HepG2 (cell line): ENCODE measurements around the gene TPRG1L. TPM values are rescaled to one million over a fixed set of nuclear protein-coding genes. Genes with fewer than 3 reads are reported as not detected.

Experiments
- ATAC-seq: fragments of 200-7000 bp; cut with Tn5 transposase; 3 replicates; pipeline ENCODE4 v1.9.1; 2020; ENCODE audit warnings: mild to moderate bottlenecking, moderate library complexity
- BruUV-seq: library from RNA; stranded (reverse); fragments of 400-500 nt; replicated peaks from 2 replicates; lab custom pipeline; 2021; lab: Mats Ljungman, UMichigan
- CTCF ChIA-PET: fragments of 300-600 bp; formaldehyde crosslinking; extraction: SDS; loops from one replicate; lab custom pipeline; 2021; ENCODE audit warnings: low total read pairs, inconsistent platforms, low intra/inter-chr PET ratio; lab: Yijun Ruan, JAX
- POLR2A ChIA-PET: fragments of 350-600 bp; sonication (Branson Sonifier 250); formaldehyde crosslinking; loops from one replicate; lab custom pipeline; 2020; ENCODE audit warnings: antibody characterized with exemption, inconsistent platforms; lab: Yijun Ruan, JAX
- DNase-seq: peaks from one replicate; pipeline ENCODE4 v3.0.0-alpha.2; 2015; ENCODE audit warnings: low spot score
- FAIRE-seq: peaks from 3 replicates; lab custom pipeline; 2011; peaks lifted over from hg19 to GRCh38; lab: Jason Lieb, UNC
- H2AFZ ChIP-seq: one replicate; pipeline ENCODE4 v1.6.1; 2011; ENCODE audit warnings: low read length, inconsistent platforms
- H3K27ac ChIP-seq: fragments of 300-600 bp; 3 replicates; pipeline ENCODE4 v1.8.0; 2011; ENCODE audit warnings: mixed run types, mild to moderate bottlenecking, mixed read lengths, low read length, inconsistent platforms; ENCODE audit not compliant: insufficient read depth; ENCODE audit errors: extremely low read length
- H3K27me3 ChIP-seq, 2 experiments: fragments of 200-600 bp in 1 of 2; 2 replicates in 1 of 2; 3 replicates in 1 of 2; pipeline versions ENCODE4 v1.6.0 to v1.8.0; 2011; ENCODE audit warnings: low read length in 2 of 2, mild to moderate bottlenecking in 2 of 2, moderate library complexity in 2 of 2, inconsistent platforms in 1 of 2; ENCODE audit not compliant: insufficient read depth in 2 of 2, control insufficient read depth in 1 of 2
- H3K36me3 ChIP-seq, 2 experiments: fragments of 200-600 bp in 1 of 2; replicated peaks in 1 of 2; 2 replicates in 1 of 2; 3 replicates in 1 of 2; pipeline versions ENCODE4 v1.5.1 to v1.8.0; 2011; ENCODE audit warnings: low read length in 2 of 2, inconsistent platforms in 1 of 2; ENCODE audit not compliant: insufficient read depth in 2 of 2, control insufficient read depth in 1 of 2
- H3K4me1 ChIP-seq: 2 replicates; pipeline ENCODE4 v1.5.1; 2012; ENCODE audit warnings: low read length, inconsistent platforms; ENCODE audit not compliant: insufficient read depth
- H3K4me2 ChIP-seq: 2 replicates; pipeline ENCODE4 v1.6.0; 2011; ENCODE audit warnings: low read depth, low read length, inconsistent platforms
- H3K4me3 ChIP-seq, 3 experiments: fragments of 200-600 bp in 1 of 3; sonication (generic), shearing (Covaris generic) in 1 of 3; replicated peaks in 1 of 3; 2 replicates each; pipeline ENCODE4 v1.5.1; 2011 to 2016; ENCODE audit warnings: low read length in 3 of 3, inconsistent platforms in 2 of 3, low read depth in 2 of 3, mild to moderate bottlenecking in 2 of 3, control low read depth in 1 of 3, mixed read lengths in 1 of 3; ENCODE audit not compliant: insufficient read depth in 1 of 3
- H3K79me2 ChIP-seq: one replicate; pipeline ENCODE4 v1.6.1; 2011; ENCODE audit warnings: low read length, inconsistent platforms; ENCODE audit not compliant: insufficient read depth
- H3K9ac ChIP-seq: 2 replicates; pipeline ENCODE4 v1.6.0; 2011; ENCODE audit warnings: mild to moderate bottlenecking, low read depth, low read length, inconsistent platforms; ENCODE audit not compliant: insufficient read depth
- H3K9me3 ChIP-seq: 2 replicates; pipeline ENCODE4 v1.5.1; 2012; ENCODE audit warnings: mild to moderate bottlenecking, low read length
- H4K20me1 ChIP-seq: 2 replicates; pipeline ENCODE4 v1.6.0; 2011; ENCODE audit warnings: inconsistent platforms, mild to moderate bottlenecking, low read length, moderate library complexity; ENCODE audit not compliant: insufficient read depth
- CHD2 ChIP-seq: IDR thresholded peaks from 2 replicates; pipeline ENCODE4 v1.6.1; 2011; ENCODE audit warnings: low read depth, low read length, improper control_type of control experiment
- FOXO4 ChIP-seq: sonication (generic); formaldehyde crosslinking; conservative IDR thresholded peaks from 2 replicates; pipeline ENCODE4 v1.8.1; 2023; ENCODE audit warnings: missing genetic modification reagents
- FOXP4 ChIP-seq: sonication (generic); formaldehyde crosslinking; IDR thresholded peaks from 2 replicates; pipeline ENCODE4 v1.4.0; 2020; ENCODE audit warnings: missing genetic modification reagents
- HDAC2 ChIP-seq: sonication (generic); formaldehyde crosslinking; IDR thresholded peaks from 2 replicates; pipeline ENCODE4 v1.4.0; 2020; ENCODE audit warnings: missing genetic modification reagents
- JUNB ChIP-seq: sonication (generic); formaldehyde crosslinking; IDR thresholded peaks from 2 replicates; pipeline ENCODE4 v1.8.0; 2022; ENCODE audit warnings: missing genetic modification reagents, mild to moderate bottlenecking, borderline replicate concordance
- MAF1 ChIP-seq: sonication (generic); formaldehyde crosslinking; IDR thresholded peaks from 2 replicates; pipeline ENCODE4 v1.5.0; 2020; ENCODE audit warnings: missing genetic modification reagents, borderline replicate concordance
- MED13 ChIP-seq: sonication (generic); formaldehyde crosslinking; IDR thresholded peaks from 2 replicates; pipeline ENCODE4 v1.5.0; 2020; ENCODE audit warnings: missing genetic modification reagents
- RCOR2 ChIP-seq: IDR thresholded peaks from 2 replicates; pipeline ENCODE4 v1.6.1; 2016; ENCODE audit warnings: missing biosample characterization, missing genetic modification reagents
- ZBTB7B ChIP-seq: sonication (generic); formaldehyde crosslinking; IDR thresholded peaks from 2 replicates; pipeline ENCODE4 v1.4.0; 2020; ENCODE audit warnings: missing genetic modification reagents
- ZNF160 ChIP-seq: sonication (generic); formaldehyde crosslinking; IDR thresholded peaks from 2 replicates; pipeline ENCODE4 v1.8.0; 2022; ENCODE audit warnings: mild to moderate bottlenecking, inconsistent platforms, missing genetic modification reagents
- ZNF570 ChIP-seq: sonication (generic); formaldehyde crosslinking; IDR thresholded peaks from 2 replicates; pipeline ENCODE4 v1.4.0; 2020; ENCODE audit warnings: mild to moderate bottlenecking, missing genetic modification reagents, borderline replicate concordance
- WGBS: methylation state at CpG from one replicate; pipeline ENCODE4 v1.1.6; 2017; ENCODE audit warnings: low lambda C conversion rate; 5-methylcytosine and 5-hydroxymethylcytosine counted together
- in situ Hi-C: cut with HindIII; loops from 2 replicates; pipeline ENCODE4 v1.10.0; 2017; ENCODE audit warnings: low pct_unique_long_range_greater_than_20kb; ENCODE audit not compliant: extremely low pct_ligation_motif_present
- intact Hi-C: fragments of 100-400 bp; cut with micrococcal nuclease; formaldehyde crosslinking; loops from one replicate; pipeline ENCODE4 v1.10.0; 2022; ENCODE audit not compliant: unreplicated experiment
- polyA plus RNA-seq, 8 experiments: library from polyadenylated mRNA; depleted of rRNA in 3 of 8; stranded (reverse) in 7 of 8; unstranded in 1 of 8; fragments of >200 nt; fragmentation: Illumina TruSeq in 4 of 8; extraction: Trizol in 4 of 8; gene quantifications; 2 replicates each; pipeline versions ENCODE4 v1.2.1 to v1.2.3, GENCODE V29; 2011 to 2016; ENCODE audit warnings: low read depth in 4 of 8, missing spikeins in 1 of 8, mixed read lengths in 1 of 8; ENCODE audit not compliant: insufficient read depth in 1 of 8
- total RNA-seq, 5 experiments: library from RNA; depleted of rRNA; stranded (reverse); fragments of >200 nt; fragmentation: Illumina TruSeq; extraction: Trizol; gene quantifications; 2 replicates each; pipeline ENCODE4 v1.2.3, GENCODE V29; 2016; ENCODE audit warnings: low read depth in 1 of 5

The TPRG1L gene
- total and polyA plus RNA-seq, 2 of the 13 experiments (the other 11 are each of a cell fraction or from before 2014, with no cell fraction given) = 21.3 to 37.4 TPM

- H4K20me1 ChIP-seq = no peaks in the 10 kb centered on the region
- CTCF ChIA-PET = no interaction called here
Measured at GRCh38 chr1:3644273-3644672, 19.5 kb downstream of the TPRG1L start.

More at GRCh38 chr1:3644273-3644672, 19.5 kb downstream of the TPRG1L start:
- DNase-seq (no peak), FAIRE-seq (no peak), ATAC-seq (no peak)
- TF ChIP-seq CHD2 (no peak), FOXO4 (no peak), HDAC2 (CRISPR knock-in tag) (no peak), RCOR2 (CRISPR knock-in tag) (no peak), MAF1 (CRISPR knock-in tag) (no peak), ZNF570 (CRISPR knock-in tag) (no peak), MED13 (CRISPR knock-in tag) (no peak), ZBTB7B (CRISPR knock-in tag) (no peak), ZNF160 (CRISPR knock-in tag) (no peak), JUNB (CRISPR knock-in tag) (no peak), FOXP4 (CRISPR knock-in tag) (no peak)
- no TSS peak for BruUV-seq
- Histone ChIP-seq H3K4me1 (peaks cover 13% of the 10 kb centered on the region), H3K79me2 (peaks cover 6% of the 10 kb centered on the region), H3K4me2 (no peak overlapping the region), H3K27ac (no peak overlapping the region), H2AFZ (no peak overlapping the region), H3K9me3 (no peaks in the 10 kb centered on the region), H3K36me3 (peaks cover 8 to 17% of the 10 kb centered on the region in 2 experiments; a peak in 3 of 5 replicates), H3K4me3 (no peak overlapping the region), H3K27me3 (no peaks in the 10 kb centered on the region), H3K9ac (no peak overlapping the region)
- POLR2A ChIA-PET = no interaction called here
- intact Hi-C loops (no loop called here), in situ Hi-C loops (no loop called here)
- 89% methylated on average over 12 of the region's 25 CpGs for WGBS
